Type B pancreatic cell (in vitro differentiated cells): ENCODE results near the gene DNPEP. TPM values are rescaled to one million over a fixed set of nuclear protein-coding genes. Genes with fewer than 3 reads are reported as not detected.

Experiments used
- DNase-seq: peaks from one replicate; pipeline ENCODE4 v3.0.0; 2021; ENCODE audit warnings: mixed read lengths; ENCODE audit not compliant: unreplicated experiment; ENCODE audit errors: extremely low spot score
- H3K27ac Mint-ChIP-seq: 2 replicates; pipeline ENCODE4 v1.8.0; 2021; ENCODE audit warnings: mild to moderate bottlenecking, mixed read lengths
- H3K27me3 Mint-ChIP-seq: 2 replicates; pipeline ENCODE4 v1.8.0; 2021; ENCODE audit warnings: mixed read lengths
- H3K36me3 Mint-ChIP-seq: 2 replicates; pipeline ENCODE4 v1.8.0; 2021; ENCODE audit warnings: mixed read lengths
- H3K4me1 Mint-ChIP-seq: one replicate; pipeline ENCODE4 v1.8.0; 2021; ENCODE audit warnings: mixed read lengths; ENCODE audit not compliant: unreplicated experiment
- H3K4me3 Mint-ChIP-seq: 2 replicates; pipeline ENCODE4 v1.8.0; 2021; ENCODE audit warnings: mild to moderate bottlenecking, mixed read lengths
- H3K9me3 Mint-ChIP-seq: 2 replicates; pipeline ENCODE4 v1.8.0; 2021; ENCODE audit warnings: mixed read lengths
- CTCF ChIP-seq: fragments of 200-600 bp; sonication (generic); conservative IDR thresholded peaks from 2 replicates; pipeline ENCODE4 v1.5.0; 2021; ENCODE audit warnings: antibody characterized with exemption, mild to moderate bottlenecking
- total RNA-seq: library from RNA; stranded (reverse); gene quantifications from 2 replicates; pipeline ENCODE4 v1.2.1, GENCODE V29; 2021; ENCODE audit warnings: low replicate concordance

Gene DNPEP
- total RNA-seq, 1 donor from 2014 or later: 54.1 TPM

- no peaks in the 10 kb centered on the region for H3K9me3 Mint-ChIP-seq
- no peak for DNase-seq
- H3K4me3 Mint-ChIP-seq: no peak overlapping the region
- no peak overlapping the region for H3K27ac Mint-ChIP-seq
- no peak for TF ChIP-seq CTCF
- peaks cover 31% of the 10 kb centered on the region for H3K27me3 Mint-ChIP-seq
- peaks cover 4% of the 10 kb centered on the region for H3K4me1 Mint-ChIP-seq
- no peaks in the 10 kb centered on the region for H3K36me3 Mint-ChIP-seq
Measured at GRCh38 chr2:219421323-219421722, 33.6 kb upstream of the DNPEP start.

GRCh38 chr2:219420687-219421086 is 33.0 kb upstream of the DNPEP start:
- Mint-ChIP-seq H3K4me1 (peaks cover 9% of the 10 kb centered on the region), H3K27me3 (peaks cover 38% of the 10 kb centered on the region), H3K4me3 (no peak overlapping the region), H3K27ac (no peak overlapping the region), H3K36me3 (no peaks in the 10 kb centered on the region), H3K9me3 (no peaks in the 10 kb centered on the region)
- no peak for DNase-seq
- TF ChIP-seq CTCF: no peak

GRCh38 chr2:219419331-219420197 is 31.9 kb upstream of the DNPEP start:
- Mint-ChIP-seq H3K4me3 (peak overlapping the region; percentile 46), H3K4me1 (peaks cover 9% of the 10 kb centered on the region), H3K27me3 (peaks cover 46% of the 10 kb centered on the region), H3K27ac (no peak overlapping the region), H3K36me3 (no peaks in the 10 kb centered on the region), H3K9me3 (no peaks in the 10 kb centered on the region)
- TF ChIP-seq CTCF: no peak
- no peak for DNase-seq

GRCh38 chr2:219419012-219419324 is 31.3 kb upstream of the DNPEP start:
- Mint-ChIP-seq H3K9me3 (no peaks in the 10 kb centered on the region), H3K4me1 (peaks cover 9% of the 10 kb centered on the region), H3K27ac (no peak overlapping the region), H3K36me3 (no peaks in the 10 kb centered on the region), H3K27me3 (peaks cover 43% of the 10 kb centered on the region), H3K4me3 (peak overlapping the region; percentile 25)
- DNase-seq: no peak
- TF ChIP-seq CTCF: no peak

- Mint-ChIP-seq H3K4me3 (peak within 1 kb of the TSS; percentile 25), H3K9me3 (no peaks in the 10 kb centered on the region), H3K27ac (no peak within 1 kb of the TSS), H3K4me1 (peaks cover 9% of the 10 kb centered on the region), H3K27me3 (peaks cover 48% of the 10 kb centered on the region), H3K36me3 (no peaks in the 10 kb centered on the region)
- no peak for DNase-seq
- TF ChIP-seq CTCF: no peak
Measured at GRCh38 chr2:219418155-219419011, 30.7 kb upstream of the DNPEP start, which contains the start of gene DES. DES (plus strand) TSS chr2:219418377; CDS start chr2:219418463, 86 bp downstream.
